GM19043 (cell line): ENCODE measurements around the gene HTR3A.

ENCODE experiments used
- ATAC-seq: cut with Tn5 transposase; IDR thresholded peaks from one replicate; pipeline ENCODE4 v1.9.1; 2021; ENCODE audit warnings: low read depth; ENCODE audit not compliant: unreplicated experiment

The HTR3A gene

GRCh38 chr11:113977701-113978100, 2.8 kb downstream of the HTR3A start:
- no peak for ATAC-seq

- ATAC-seq = no peak
Measured at GRCh38 chr11:113979431-113979830, 4.5 kb downstream of the HTR3A start.

GRCh38 chr11:113980785-113981184, 5.9 kb downstream of the HTR3A start:
- ATAC-seq = no peak

GRCh38 chr11:113982306-113982705, 7.4 kb downstream of the HTR3A start:
- no peak for ATAC-seq

- no peak for ATAC-seq
Measured at GRCh38 chr11:113984781-113985180, 9.9 kb downstream of the HTR3A start.

- ATAC-seq = no peak
Measured at GRCh38 chr11:113985906-113986305, 11.0 kb downstream of the HTR3A start.

- no peak for ATAC-seq
Measured at GRCh38 chr11:113986351-113987140, 11.6 kb downstream of the HTR3A start.

GRCh38 chr11:113989381-113989780, 14.5 kb downstream of the HTR3A start:
- no peak for ATAC-seq

- ATAC-seq = no peak
Measured at GRCh38 chr11:113989916-113990315, 15.0 kb downstream of the HTR3A start.

GRCh38 chr11:113991170-113991569, 16.3 kb downstream of the HTR3A start:
- no peak for ATAC-seq

- no peak for ATAC-seq
Measured at GRCh38 chr11:113991718-113992458, 17.0 kb downstream of the HTR3A start.

GRCh38 chr11:113992459-113993110, 17.7 kb downstream of the HTR3A start:
- ATAC-seq = no peak

GRCh38 chr11:113994077-113994954, 19.4 kb downstream of the HTR3A start:
- ATAC-seq = no peak

GRCh38 chr11:113997473-113997872, 22.6 kb downstream of the HTR3A start:
- no peak for ATAC-seq

- ATAC-seq = no peak
Measured at GRCh38 chr11:113998574-113998973, 23.7 kb downstream of the HTR3A start.

- ATAC-seq = no peak
Measured at GRCh38 chr11:114000526-114000925, 25.6 kb downstream of the HTR3A start.

GRCh38 chr11:114001416-114001815, 26.5 kb downstream of the HTR3A start:
- ATAC-seq = no peak

- no peak for ATAC-seq
Measured at GRCh38 chr11:114008331-114008730, 33.4 kb downstream of the HTR3A start.

GRCh38 chr11:114010931-114011330, 36.0 kb downstream of the HTR3A start:
- ATAC-seq = no peak

GRCh38 chr11:114011443-114011842, 36.5 kb downstream of the HTR3A start:
- ATAC-seq = no peak
